K562 (cell line): ENCODE measurements around the gene RARRES1. TPM values are rescaled to one million over a fixed set of nuclear protein-coding genes. Genes with fewer than 3 reads are reported as not detected.

Experiments
- BHLHE40 ChIP-seq: IDR thresholded peaks from 2 replicates; pipeline ENCODE4 v1.6.1; 2011; ENCODE audit warnings: low read length, improper control_type of control experiment
- C11orf30 ChIP-seq: fragments of 450-650 bp; IDR thresholded peaks from 2 replicates; pipeline ENCODE4 v1.6.1; 2016; ENCODE audit warnings: low read depth, mild to moderate bottlenecking
- CBX1 ChIP-seq: sonication (generic); IDR thresholded peaks from 2 replicates; pipeline ENCODE4 v1.6.1; 2016; ENCODE audit warnings: antibody characterized with exemption, low read depth, mild to moderate bottlenecking
- ELF4 ChIP-seq: fragments of 450-650 bp; formaldehyde crosslinking; IDR thresholded peaks from 2 replicates; pipeline ENCODE4 v1.4.0; 2022; ENCODE audit warnings: missing genetic modification characterization
- FOXA3 ChIP-seq, 2 experiments: fragments of 450-650 bp in 1 of 2; sonication (generic) in 1 of 2; formaldehyde crosslinking; IDR thresholded peaks in 1 of 2; conservative IDR thresholded peaks in 1 of 2; 2 replicates each; pipeline versions ENCODE4 v1.4.0 to v1.8.0; 2020 to 2022; ENCODE audit warnings: mild to moderate bottlenecking in 2 of 2, missing genetic modification reagents in 1 of 2
- GABPA ChIP-seq: fragments of 200-800 bp; sonication (Bioruptor generic); conservative IDR thresholded peaks from 2 replicates; pipeline ENCODE4 v1.6.1; 2016; ENCODE audit warnings: low read depth, missing genetic modification characterization, missing compliant biosample characterization
- GATAD2B ChIP-seq: fragments of 450-650 bp; IDR thresholded peaks from 2 replicates; pipeline ENCODE4 v1.6.1; 2017; ENCODE audit warnings: mild to moderate bottlenecking, borderline replicate concordance
- KLF6 ChIP-seq: fragments of 250-450 bp; sonication (Bioruptor Pico); IDR thresholded peaks from 2 replicates; pipeline ENCODE4 v1.4.0; 2020; ENCODE audit warnings: mild to moderate bottlenecking, moderate library complexity, borderline replicate concordance
- L3MBTL2 ChIP-seq: fragments of 450-650 bp; IDR thresholded peaks from 2 replicates; pipeline ENCODE4 v1.6.1; 2016; ENCODE audit warnings: mild to moderate bottlenecking, moderate library complexity
- NCOA6 ChIP-seq: fragments of 450-650 bp; IDR thresholded peaks from 2 replicates; pipeline ENCODE4 v1.6.1; 2017; ENCODE audit warnings: mild to moderate bottlenecking
- NR1H2 ChIP-seq: sonication (generic); formaldehyde crosslinking; IDR thresholded peaks from 2 replicates; pipeline ENCODE4 v1.4.0; 2020; ENCODE audit warnings: mild to moderate bottlenecking, missing genetic modification reagents
- SRSF9 ChIP-seq: fragments of 200-400 bp; formaldehyde crosslinking; IDR thresholded peaks from 2 replicates; pipeline ENCODE4 v1.6.1; 2017; ENCODE audit warnings: low read depth, low read length, borderline replicate concordance
- TOE1 ChIP-seq, 2 experiments: fragments of 450-650 bp in 1 of 2; sonication (generic) in 1 of 2; formaldehyde crosslinking in 1 of 2; IDR thresholded peaks; 2 replicates each; pipeline versions ENCODE4 v1.7.1 to v1.8.0; 2016 to 2022; ENCODE audit warnings: borderline replicate concordance in 2 of 2, mild to moderate bottlenecking in 2 of 2, antibody characterized with exemption in 1 of 2, inconsistent platforms in 1 of 2, low read depth in 1 of 2, missing genetic modification reagents in 1 of 2, moderate library complexity in 1 of 2
- ZBTB17 ChIP-seq: fragments of 450-650 bp; formaldehyde crosslinking; IDR thresholded peaks from 2 replicates; pipeline ENCODE4 v1.4.0; 2020; ENCODE audit warnings: mild to moderate bottlenecking
- ZNF77 ChIP-seq: fragments of 250-450 bp; sonication (Bioruptor Pico); IDR thresholded peaks from 2 replicates; pipeline ENCODE4 v1.5.0; 2020
- polyA plus RNA-seq, 8 experiments: library from polyadenylated mRNA; depleted of rRNA in 4 of 8; stranded (reverse) in 5 of 8; unstranded in 3 of 8; fragments of >200 nt; fragmentation: Nextera tagmentation in 2 of 8; fragmentation: Illumina TruSeq in 1 of 8; extraction: Ambion mirVana in 2 of 8; extraction: Trizol in 1 of 8; gene quantifications; 2 replicates each; pipeline versions ENCODE4 v1.2.1 to v1.2.3, GENCODE V29; 2011 to 2014; ENCODE audit warnings: inconsistent platforms in 1 of 8, missing spikeins in 1 of 8
- total RNA-seq, 7 experiments: library from RNA; depleted of rRNA in 6 of 7; stranded (reverse); fragments of >200 nt in 6 of 7; fragmentation: Illumina TruSeq in 2 of 7; extraction: Trizol in 2 of 7; gene quantifications; 2 replicates each; pipeline versions ENCODE4 v1.2.1 to v1.2.3, GENCODE V29; 2011 to 2021; ENCODE audit warnings: low replicate concordance in 1 of 7
- TF ChIP-seq, protein P1 (sequence below): fragments of 250-450 bp; sonication (Bioruptor Pico); IDR thresholded peaks from 2 replicates; pipeline ENCODE4 v1.5.1; 2021; ENCODE audit warnings: mild to moderate bottlenecking
- TF ChIP-seq, protein P2 (sequence below): fragments of 450-650 bp; IDR thresholded peaks from 2 replicates; pipeline ENCODE4 v1.6.1; 2014; ENCODE audit warnings: low read depth, mild to moderate bottlenecking, moderate library complexity, borderline replicate concordance
- TF ChIP-seq, protein P3 (sequence below), 2 experiments: fragments of 450-650 bp; conservative IDR thresholded peaks; 2 replicates each; pipeline ENCODE4 v1.6.1; 2017; ENCODE audit warnings: mild to moderate bottlenecking in 2 of 2, moderate library complexity in 2 of 2
- TF ChIP-seq, protein P4 (sequence below): sonication (generic); formaldehyde crosslinking; IDR thresholded peaks from 2 replicates; pipeline ENCODE4 v1.9.0; 2022; ENCODE audit warnings: mild to moderate bottlenecking, missing genetic modification reagents
- TF ChIP-seq, protein P5 (sequence below): IDR thresholded peaks from 2 replicates; pipeline ENCODE4 v1.6.1; 2016; ENCODE audit warnings: missing genetic modification characterization, missing compliant biosample characterization
- TF ChIP-seq, protein P6 (sequence below), 2 experiments: fragments of 450-650 bp in 1 of 2; sonication (generic) in 1 of 2; formaldehyde crosslinking in 1 of 2; IDR thresholded peaks in 1 of 2; conservative IDR thresholded peaks in 1 of 2; 2 replicates each; pipeline versions ENCODE4 v1.6.1 to v1.8.1; 2016 to 2023; ENCODE audit warnings: mild to moderate bottlenecking in 2 of 2, moderate library complexity in 2 of 2, inconsistent platforms in 1 of 2, missing genetic modification reagents in 1 of 2

Gene RARRES1
- total and polyA plus RNA-seq, 9 of the 15 experiments (the other 6 are each of a cell fraction or from before 2014, with no cell fraction given) = not detected

DNA sequence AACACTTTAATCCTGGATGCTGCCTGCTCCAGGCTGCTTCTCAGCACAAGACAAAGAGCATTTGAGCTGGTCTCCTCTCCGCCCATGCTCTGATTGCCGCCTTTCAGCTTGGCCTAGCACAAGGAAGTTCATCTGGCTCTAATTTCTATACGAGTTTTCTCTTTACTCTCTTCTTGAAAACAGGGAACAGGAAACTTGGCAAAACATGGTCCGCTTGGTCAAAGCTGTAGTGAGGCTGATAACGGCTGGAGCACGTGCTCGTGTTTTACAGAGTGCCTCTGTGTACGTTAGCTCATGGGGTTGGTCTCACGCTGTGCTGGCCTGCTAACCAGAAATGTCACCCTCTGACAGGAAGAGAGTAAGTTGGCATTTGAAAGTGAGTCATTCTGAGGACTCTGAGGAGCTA lies 19.2 kb downstream of the RARRES1 start (continued):
- TF ChIP-seq, protein P1, sequence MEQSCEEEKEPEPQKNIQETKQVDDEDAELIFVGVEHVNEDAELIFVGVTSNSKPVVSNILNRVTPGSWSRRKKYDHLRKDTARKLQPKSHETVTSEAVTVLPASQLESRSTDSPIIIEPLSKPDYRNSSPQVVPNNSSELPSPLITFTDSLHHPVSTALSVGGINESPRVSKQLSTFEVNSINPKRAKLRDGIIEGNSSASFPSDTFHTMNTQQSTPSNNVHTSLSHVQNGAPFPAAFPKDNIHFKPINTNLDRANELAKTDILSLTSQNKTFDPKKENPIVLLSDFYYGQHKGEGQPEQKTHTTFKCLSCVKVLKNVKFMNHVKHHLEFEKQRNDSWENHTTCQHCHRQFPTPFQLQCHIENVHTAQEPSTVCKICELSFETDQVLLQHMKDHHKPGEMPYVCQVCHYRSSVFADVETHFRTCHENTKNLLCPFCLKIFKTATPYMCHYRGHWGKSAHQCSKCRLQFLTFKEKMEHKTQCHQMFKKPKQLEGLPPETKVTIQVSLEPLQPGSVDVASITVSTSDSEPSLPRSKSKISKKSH (CRISPR knock-in tag) = no peak
- TF ChIP-seq FOXA3 (CRISPR knock-in tag; conservative IDR thresholded peaks at IDR 0.05 in 1 of 2, IDR thresholded peaks at IDR 0.05 in 1 of 2) = no peak
- no peak for TF ChIP-seq CBX1
- TF ChIP-seq, protein P2, sequence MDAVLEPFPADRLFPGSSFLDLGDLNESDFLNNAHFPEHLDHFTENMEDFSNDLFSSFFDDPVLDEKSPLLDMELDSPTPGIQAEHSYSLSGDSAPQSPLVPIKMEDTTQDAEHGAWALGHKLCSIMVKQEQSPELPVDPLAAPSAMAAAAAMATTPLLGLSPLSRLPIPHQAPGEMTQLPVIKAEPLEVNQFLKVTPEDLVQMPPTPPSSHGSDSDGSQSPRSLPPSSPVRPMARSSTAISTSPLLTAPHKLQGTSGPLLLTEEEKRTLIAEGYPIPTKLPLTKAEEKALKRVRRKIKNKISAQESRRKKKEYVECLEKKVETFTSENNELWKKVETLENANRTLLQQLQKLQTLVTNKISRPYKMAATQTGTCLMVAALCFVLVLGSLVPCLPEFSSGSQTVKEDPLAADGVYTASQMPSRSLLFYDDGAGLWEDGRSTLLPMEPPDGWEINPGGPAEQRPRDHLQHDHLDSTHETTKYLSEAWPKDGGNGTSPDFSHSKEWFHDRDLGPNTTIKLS = no peak
- TF ChIP-seq C11orf30 = no peak
- TF ChIP-seq ZNF77 (CRISPR knock-in tag) = no peak
- TF ChIP-seq, protein P3, sequence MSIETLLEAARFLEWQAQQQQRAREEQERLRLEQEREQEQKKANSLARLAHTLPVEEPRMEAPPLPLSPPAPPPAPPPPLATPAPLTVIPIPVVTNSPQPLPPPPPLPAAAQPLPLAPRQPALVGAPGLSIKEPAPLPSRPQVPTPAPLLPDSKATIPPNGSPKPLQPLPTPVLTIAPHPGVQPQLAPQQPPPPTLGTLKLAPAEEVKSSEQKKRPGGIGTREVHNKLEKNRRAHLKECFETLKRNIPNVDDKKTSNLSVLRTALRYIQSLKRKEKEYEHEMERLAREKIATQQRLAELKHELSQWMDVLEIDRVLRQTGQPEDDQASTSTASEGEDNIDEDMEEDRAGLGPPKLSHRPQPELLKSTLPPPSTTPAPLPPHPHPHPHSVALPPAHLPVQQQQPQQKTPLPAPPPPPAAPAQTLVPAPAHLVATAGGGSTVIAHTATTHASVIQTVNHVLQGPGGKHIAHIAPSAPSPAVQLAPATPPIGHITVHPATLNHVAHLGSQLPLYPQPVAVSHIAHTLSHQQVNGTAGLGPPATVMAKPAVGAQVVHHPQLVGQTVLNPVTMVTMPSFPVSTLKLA (conservative IDR thresholded peaks at IDR 0.05) = peak; percentile 55 to 74
- no peak for TF ChIP-seq SRSF9
- no peak for TF ChIP-seq GABPA
- TF ChIP-seq L3MBTL2 = peak; percentile 62; the same call in 1 of the 2 replicates
- TF ChIP-seq TOE1 (IDR thresholded peaks at IDR 0.05; ENCODE audit: borderline replicate concordance) = no peak
- TF ChIP-seq TOE1 (CRISPR knock-in tag; IDR thresholded peaks at IDR 0.05; ENCODE audit: borderline replicate concordance, low read depth) = no peak
- TF ChIP-seq ELF4 (CRISPR knock-in tag) = 0 out of 2 replicates have a peak, but pooled peaks have one; percentile 39
- peak; percentile 89 for TF ChIP-seq BHLHE40
- no peak for TF ChIP-seq KLF6 (CRISPR knock-in tag)
- TF ChIP-seq, protein P4, sequence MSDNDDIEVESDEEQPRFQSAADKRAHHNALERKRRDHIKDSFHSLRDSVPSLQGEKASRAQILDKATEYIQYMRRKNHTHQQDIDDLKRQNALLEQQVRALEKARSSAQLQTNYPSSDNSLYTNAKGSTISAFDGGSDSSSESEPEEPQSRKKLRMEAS (CRISPR knock-in tag) = peak; percentile 51; the same call in 1 of the 2 replicates
- TF ChIP-seq NR1H2 (CRISPR knock-in tag) = no peak
- TF ChIP-seq, protein P5, sequence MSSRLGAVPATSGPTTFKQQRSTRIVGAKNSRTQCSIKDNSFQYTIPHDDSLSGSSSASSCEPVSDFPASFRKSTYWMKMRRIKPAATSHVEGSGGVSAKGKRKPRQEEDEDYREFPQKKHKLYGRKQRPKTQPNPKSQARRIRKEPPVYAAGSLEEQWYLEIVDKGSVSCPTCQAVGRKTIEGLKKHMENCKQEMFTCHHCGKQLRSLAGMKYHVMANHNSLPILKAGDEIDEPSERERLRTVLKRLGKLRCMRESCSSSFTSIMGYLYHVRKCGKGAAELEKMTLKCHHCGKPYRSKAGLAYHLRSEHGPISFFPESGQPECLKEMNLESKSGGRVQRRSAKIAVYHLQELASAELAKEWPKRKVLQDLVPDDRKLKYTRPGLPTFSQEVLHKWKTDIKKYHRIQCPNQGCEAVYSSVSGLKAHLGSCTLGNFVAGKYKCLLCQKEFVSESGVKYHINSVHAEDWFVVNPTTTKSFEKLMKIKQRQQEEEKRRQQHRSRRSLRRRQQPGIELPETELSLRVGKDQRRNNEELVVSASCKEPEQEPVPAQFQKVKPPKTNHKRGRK (tag) = no peak
- TF ChIP-seq GATAD2B = no peak
- TF ChIP-seq, protein P6, sequence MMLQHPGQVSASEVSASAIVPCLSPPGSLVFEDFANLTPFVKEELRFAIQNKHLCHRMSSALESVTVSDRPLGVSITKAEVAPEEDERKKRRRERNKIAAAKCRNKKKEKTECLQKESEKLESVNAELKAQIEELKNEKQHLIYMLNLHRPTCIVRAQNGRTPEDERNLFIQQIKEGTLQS (IDR thresholded peaks at IDR 0.05) = no peak
- TF ChIP-seq, protein P6 (CRISPR knock-in tag; conservative IDR thresholded peaks at IDR 0.05) = no peak
- peak; percentile 72; the same call in 1 of the 2 replicates for TF ChIP-seq ZBTB17 (CRISPR knock-in tag)
- TF ChIP-seq NCOA6 = no peak
